SH-SY5Y (cell line): ENCODE data around the gene OBP2A.

Experiments
- GATA2 ChIP-seq: IDR thresholded peaks from 2 replicates; pipeline ENCODE4 v1.6.1; 2011; ENCODE audit warnings: mild to moderate bottlenecking, low read depth, low read length
- GATA3 ChIP-seq: IDR thresholded peaks from 2 replicates; pipeline ENCODE4 v1.6.1; 2011; ENCODE audit warnings: low read depth, mild to moderate bottlenecking, low read length, moderate library complexity

OBP2A gene

GRCh38 chr9:135531096-135531495, 14.8 kb upstream of the OBP2A start:
- TF ChIP-seq GATA2 (no peak), GATA3 (no peak)

DNA sequence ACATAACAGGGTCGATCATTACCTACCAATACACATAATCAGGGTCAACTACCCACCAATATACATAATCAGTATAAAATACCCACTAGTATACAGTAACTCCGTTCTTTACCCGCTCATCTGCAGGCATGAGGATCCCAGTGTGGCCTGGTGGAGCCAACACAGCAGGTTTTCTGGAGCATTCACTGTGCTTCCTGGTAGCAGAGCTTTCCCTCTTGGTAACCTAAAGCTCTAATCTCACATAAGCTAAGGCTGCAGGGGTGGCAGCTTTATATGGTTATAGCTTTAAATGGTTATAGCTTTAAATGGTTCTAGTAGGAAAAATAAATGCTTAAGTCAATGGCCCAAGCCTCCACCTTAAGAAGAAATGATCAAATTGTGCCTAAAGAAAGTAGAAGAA, 12.8 kb upstream of the OBP2A start:
- TF ChIP-seq GATA3 (no peak), GATA2 (no peak)

DNA sequence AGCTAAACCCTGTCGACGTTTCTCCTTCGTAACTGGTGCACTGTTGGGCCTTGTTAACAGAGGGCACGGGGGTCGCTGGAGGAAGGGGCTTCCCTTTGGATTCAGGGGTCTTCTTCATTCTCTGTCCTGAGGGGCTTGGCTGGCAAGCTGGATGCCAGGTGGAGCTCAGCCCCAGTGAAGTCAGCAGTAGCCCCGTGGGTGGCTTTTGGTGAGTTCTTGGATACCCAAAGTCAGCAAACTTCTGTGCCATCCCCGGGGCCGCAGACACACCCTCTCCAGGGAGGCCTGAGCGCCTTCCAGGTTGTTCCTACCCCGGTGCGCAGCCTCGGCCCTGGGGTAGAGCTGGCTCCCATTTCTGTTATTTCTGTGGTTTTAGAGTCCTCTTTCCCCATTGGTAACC, 12.3 kb upstream of the OBP2A start:
- TF ChIP-seq GATA2: no peak
- TF ChIP-seq GATA3: no peak

GRCh38 chr9:135536216-135536615, 9.7 kb upstream of the OBP2A start:
- TF ChIP-seq GATA2 (no peak), GATA3 (no peak)

DNA sequence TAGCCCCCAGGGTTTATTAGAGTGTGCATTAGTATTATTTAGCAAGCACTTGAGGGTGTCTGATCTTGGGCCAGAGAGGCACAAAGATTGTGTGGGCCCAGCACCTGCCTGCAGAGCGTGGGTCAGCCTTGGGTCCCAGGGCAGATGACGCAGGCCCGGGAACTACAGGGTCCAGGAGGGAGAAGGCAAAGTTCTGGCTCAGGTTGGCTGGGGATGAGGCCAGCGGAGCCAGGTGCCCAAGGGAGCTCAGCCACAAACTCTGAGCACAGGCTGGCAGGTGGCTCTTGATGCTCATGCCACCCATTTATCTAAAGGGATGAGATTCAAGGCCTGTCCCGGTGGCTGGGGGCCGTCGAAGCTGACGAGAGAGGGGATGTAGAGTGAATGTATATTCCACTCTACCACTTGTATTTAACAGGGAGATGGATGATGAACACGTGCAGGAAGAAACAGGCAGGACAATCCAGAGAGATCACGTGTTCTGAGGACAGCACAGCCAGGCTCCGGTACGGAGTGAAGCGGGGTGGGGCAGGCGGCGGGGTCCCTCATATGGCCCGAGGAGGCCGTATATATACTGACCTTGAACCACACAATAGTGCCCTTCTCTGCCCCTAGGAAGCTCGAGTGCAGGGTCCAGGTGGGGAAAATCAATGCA, 818 bp upstream of the OBP2A start:
- no peak for TF ChIP-seq GATA3
- no peak for TF ChIP-seq GATA2

DNA sequence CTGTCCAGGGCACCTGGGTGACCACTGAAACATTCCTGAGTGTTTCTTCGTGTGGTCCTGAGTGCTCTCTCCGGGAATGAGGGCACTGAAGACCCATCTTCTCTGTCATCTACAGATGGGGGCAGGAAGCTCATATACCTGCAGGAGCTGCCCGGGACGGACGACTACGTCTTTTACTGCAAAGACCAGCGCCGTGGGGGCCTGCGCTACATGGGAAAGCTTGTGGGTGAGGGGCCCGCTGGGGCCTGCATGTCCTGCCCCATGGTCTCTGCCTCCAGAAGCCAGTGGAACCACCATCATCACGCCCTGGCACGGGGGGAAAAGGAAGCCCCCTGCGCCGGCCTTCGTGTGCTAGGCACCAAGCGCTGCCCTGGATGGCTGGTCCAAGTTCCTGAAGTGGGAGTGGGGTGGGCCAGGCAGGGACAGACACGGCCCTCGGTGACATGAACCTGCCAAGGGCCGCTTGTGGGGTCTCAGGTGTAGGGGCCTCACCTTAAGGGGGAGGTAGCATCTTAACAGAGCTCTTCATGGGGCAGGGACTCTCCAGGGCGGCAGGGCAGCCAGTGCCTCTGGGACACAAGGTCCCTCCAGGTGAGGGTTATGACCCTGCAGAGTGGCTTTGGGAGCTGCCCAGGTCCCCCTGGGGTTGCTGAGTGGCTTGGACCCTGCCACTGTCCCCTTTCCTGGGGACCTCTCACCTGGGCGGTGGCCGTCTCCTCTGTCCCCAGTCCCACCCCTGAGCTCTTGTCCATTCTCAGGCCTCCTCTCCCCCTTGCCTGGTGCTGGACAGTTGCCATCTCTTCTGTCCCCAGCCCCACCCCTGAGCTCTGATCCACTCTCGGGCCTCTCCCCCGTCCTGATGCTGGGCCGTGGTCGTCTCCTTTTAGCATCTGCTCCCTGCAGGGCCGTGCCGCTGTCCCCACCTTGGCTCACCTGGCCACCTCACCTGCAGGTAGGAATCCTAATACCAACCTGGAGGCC, 2.1 kb downstream of the OBP2A start:
- TF ChIP-seq GATA3: no peak

DNA sequence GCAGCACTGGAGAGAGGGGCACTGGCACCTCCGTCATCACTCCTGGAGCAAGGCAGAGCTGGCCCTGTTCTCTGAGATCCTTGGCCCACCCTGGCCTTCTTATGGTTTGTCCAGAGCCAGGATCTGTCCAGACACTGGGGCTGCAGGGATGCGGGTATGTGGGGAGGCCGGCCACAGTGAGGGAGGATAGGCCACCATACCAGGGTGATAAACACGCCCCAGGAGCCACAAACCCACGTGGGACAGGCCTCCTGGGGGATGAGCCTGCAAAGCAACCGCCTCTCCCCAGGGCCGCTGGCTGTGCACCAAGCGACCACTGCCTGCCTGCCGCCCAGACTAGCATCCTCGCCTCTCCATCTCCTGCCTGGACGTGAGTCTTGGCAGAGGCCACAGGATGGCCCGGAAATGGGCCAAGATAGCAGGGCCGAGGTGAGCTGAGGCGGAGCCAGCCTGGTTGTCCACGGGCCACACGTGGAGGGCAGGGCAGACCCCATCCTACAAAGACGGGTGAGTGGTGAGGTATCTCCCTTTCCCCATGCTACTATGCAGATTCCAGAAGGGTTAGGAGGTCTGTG, 4.5 kb downstream of the OBP2A start:
- no peak for TF ChIP-seq GATA3
- TF ChIP-seq GATA2: no peak

DNA sequence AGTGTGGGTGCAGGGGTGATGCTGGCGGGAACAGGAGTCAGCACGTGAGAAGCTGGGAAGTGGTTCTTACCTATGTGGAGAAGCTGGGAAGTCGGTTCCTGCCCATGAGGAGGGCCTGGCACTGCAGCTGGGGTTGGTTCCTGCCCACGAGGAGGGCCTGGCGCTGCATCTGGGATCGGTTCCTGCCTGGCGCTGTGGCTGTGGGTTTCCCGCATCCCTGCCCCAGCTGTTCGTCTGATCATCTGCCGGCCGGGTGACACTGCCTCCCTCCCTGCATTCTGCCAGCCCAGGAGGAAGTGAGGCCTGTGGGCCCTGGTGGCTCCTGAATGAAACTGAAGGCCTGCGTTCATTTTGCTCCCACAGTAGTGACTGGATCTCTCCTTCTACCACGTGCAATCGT, 5.1 kb downstream of the OBP2A start:
- TF ChIP-seq GATA2 (no peak), GATA3 (no peak)

GRCh38 chr9:135551456-135551855, 5.5 kb downstream of the OBP2A start:
- TF ChIP-seq GATA2 (no peak), GATA3 (no peak)

DNA sequence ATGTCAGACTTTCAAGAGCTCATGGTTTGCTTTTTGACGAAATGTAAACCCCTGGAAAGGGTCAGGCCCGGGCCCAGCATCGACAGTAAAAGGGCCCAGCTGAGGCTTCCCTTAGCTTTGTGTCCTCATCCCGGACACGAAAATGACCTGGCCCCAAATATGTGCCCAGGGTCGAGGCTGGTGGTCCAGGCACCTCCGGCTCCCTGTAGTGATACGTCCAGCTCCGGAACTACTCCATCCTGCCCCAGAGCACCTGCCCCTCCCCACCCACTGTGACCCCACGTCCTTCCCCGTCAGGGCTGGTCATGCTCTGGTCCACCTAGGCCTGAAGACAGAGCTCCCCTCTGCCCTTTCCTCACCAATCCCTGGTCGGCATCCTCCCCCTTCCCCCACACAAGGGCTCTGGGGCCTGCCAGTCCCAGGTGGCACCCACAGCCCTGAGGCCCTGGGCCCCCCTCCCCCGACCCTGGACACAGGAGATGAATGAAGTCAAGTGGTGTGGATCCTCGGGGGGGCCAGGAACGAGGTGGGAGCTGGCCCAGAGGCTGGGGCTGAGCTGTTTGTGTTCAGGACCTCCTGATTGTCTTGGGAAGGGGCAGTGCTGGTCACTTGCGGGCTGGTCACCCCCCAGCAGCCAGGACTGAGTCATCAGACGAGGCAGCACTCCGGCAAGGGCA, 6.2 kb downstream of the OBP2A start:
- no peak for TF ChIP-seq GATA2
- TF ChIP-seq GATA3: no peak

- TF ChIP-seq GATA3: no peak
- TF ChIP-seq GATA2: no peak
These were observed 6.8 kb downstream of the OBP2A start for GRCh38 chr9:135552698-135553171.

- TF ChIP-seq GATA2 (no peak), GATA3 (no peak)
These were observed 8.8 kb downstream of the OBP2A start for GRCh38 chr9:135554718-135555117.

- no peak for TF ChIP-seq GATA2
- no peak for TF ChIP-seq GATA3
These were observed 9.3 kb downstream of the OBP2A start for GRCh38 chr9:135555203-135555602.

DNA sequence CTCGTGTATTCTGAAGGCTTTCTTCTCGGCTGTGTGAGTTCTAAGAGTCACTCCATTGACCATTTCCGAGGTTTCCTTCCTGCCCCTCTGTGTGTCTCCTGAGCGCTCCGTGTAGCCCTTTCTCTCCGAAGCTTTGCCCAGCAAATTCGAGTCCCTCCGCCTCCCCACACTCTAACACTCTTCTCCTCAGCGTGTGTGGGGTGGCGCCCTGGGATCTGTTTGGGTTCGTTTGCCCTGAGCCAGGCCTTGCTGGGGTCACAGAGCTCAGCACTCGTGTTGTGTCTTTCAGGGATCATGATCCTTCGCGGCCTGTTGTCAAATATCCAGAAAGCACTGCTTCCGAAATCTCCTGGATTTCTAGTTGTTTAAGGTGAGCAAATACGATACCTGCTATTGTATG, 10.0 kb downstream of the OBP2A start:
- TF ChIP-seq GATA3 (no peak), GATA2 (no peak)
